CD4-positive, CD25-positive, alpha-beta regulatory T cell (primary cell): Measurements from ENCODE around the gene ASGR2. TPM values are rescaled to one million over a fixed set of nuclear protein-coding genes. Genes with fewer than 3 reads are reported as not detected.
A peak's percentile ranks its signal among the peaks of the same experiment; 100 is the strongest.

Experiments
- ATAC-seq, 2 donors: fragments of 150-1000 bp; cut with Tn5 transposase; one replicate each; pipeline ENCODE4 v1.10.0; 2021; ENCODE audit warnings: low read depth in 2 of 2, moderate number of reproducible peaks in 2 of 2, moderate library complexity in 1 of 2
- DNase-seq, 3 donors: peaks; one replicate each; pipeline versions ENCODE4 v3.0.0 to v3.0.0-alpha.2; 2012 to 2022; ENCODE audit warnings: mixed read lengths in 1 of 3
- H3K27ac ChIP-seq: one replicate; pipeline ENCODE4 v1.7.0; 2013; ENCODE audit warnings: mild to moderate bottlenecking, low read length; ENCODE audit not compliant: insufficient read depth, poor library complexity, severe bottlenecking
- H3K27me3 ChIP-seq: one replicate; pipeline ENCODE4 v1.7.0; 2013; ENCODE audit warnings: low read length; ENCODE audit not compliant: control insufficient read depth, insufficient read depth
- H3K36me3 ChIP-seq: one replicate; pipeline ENCODE4 v1.7.0; 2013; ENCODE audit warnings: mild to moderate bottlenecking, low read length, moderate library complexity; ENCODE audit not compliant: control insufficient read depth, insufficient read depth
- H3K4me1 ChIP-seq: 2 replicates; pipeline ENCODE4 v1.7.0; 2013; ENCODE audit warnings: mild to moderate bottlenecking, low read length; ENCODE audit not compliant: insufficient read depth, control insufficient read depth, poor library complexity, severe bottlenecking
- H3K4me3 ChIP-seq: one replicate; pipeline ENCODE4 v1.7.0; 2013; ENCODE audit warnings: low read depth, mild to moderate bottlenecking, low read length, moderate library complexity
- H3K9me3 ChIP-seq, 2 experiments: 1 replicate in 1 of 2; 2 replicates in 1 of 2; pipeline ENCODE4 v1.7.0; 2013; ENCODE audit warnings: low read length in 2 of 2, mild to moderate bottlenecking in 1 of 2, moderate library complexity in 1 of 2; ENCODE audit not compliant: control insufficient read depth in 2 of 2
- H3K27ac Mint-ChIP-seq, 3 donors: one replicate each; pipeline ENCODE4 v1.8.0; 2020 to 2022; ENCODE audit warnings: mild to moderate bottlenecking in 3 of 3, mixed read lengths in 3 of 3, moderate library complexity in 2 of 3
- H3K27me3 Mint-ChIP-seq: one replicate; pipeline ENCODE4 v1.8.0; 2022; ENCODE audit warnings: mild to moderate bottlenecking, mixed read lengths
- H3K36me3 Mint-ChIP-seq: one replicate; pipeline ENCODE4 v1.8.0; 2020; ENCODE audit warnings: mixed read lengths
- H3K4me1 Mint-ChIP-seq, 4 donors: one replicate each; pipeline ENCODE4 v1.8.0; 2020 to 2022; ENCODE audit warnings: mixed read lengths in 4 of 4, mild to moderate bottlenecking in 1 of 4
- H3K4me3 Mint-ChIP-seq, 4 donors: one replicate each; pipeline ENCODE4 v1.8.0; 2020 to 2022; ENCODE audit warnings: mild to moderate bottlenecking in 4 of 4, mixed read lengths in 4 of 4, moderate library complexity in 3 of 4
- H3K9me3 Mint-ChIP-seq, 7 donors: one replicate each; pipeline ENCODE4 v1.8.0; 2020 to 2022; ENCODE audit warnings: mixed read lengths in 7 of 7, mild to moderate bottlenecking in 3 of 7, moderate library complexity in 2 of 7
- polyA plus RNA-seq, 4 donors: library from polyadenylated mRNA; unstranded; fragments of 300-500 nt; fragmentation: Illumina TruSeq; gene quantifications; one replicate each; pipeline ENCODE4 v1.2.3, GENCODE V29; 2021
- total RNA-seq: library from RNA; stranded (reverse); gene quantifications from one replicate; pipeline ENCODE4 v1.2.3, GENCODE V29; 2022

ASGR2 gene
- total and polyA plus RNA-seq, 5 donors from 2014 or later = not detected

DNA sequence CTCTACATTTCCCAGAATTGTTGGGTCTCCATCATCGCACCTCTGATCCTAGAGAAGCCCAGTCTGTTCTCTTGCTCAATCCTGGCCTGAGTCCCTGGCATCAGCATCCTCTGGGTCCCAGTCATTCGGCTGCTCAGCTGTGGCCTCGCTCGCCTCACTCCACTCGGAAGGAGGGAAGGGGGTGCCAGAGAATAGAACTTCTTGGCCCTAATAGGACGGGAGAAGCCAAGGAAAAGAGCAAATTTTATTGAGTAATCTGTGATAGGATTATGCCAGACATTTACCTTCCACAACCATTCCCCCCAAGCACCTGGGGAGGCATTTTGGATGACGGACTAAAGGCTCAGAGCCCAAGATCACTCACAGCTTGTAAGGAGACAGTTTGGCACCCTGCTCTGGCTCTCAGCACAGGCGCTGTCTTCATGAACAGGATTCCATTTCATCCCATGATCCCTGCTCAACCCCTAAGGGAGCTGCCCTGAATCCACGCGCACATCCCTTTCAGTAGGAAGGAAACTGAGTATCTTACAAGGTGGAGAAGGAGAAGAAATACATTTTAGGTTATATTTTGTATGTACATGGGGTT, 34.1 kb downstream of the ASGR2 start:
- Mint-ChIP-seq H3K27me3 (peaks cover 27% of the 10 kb centered on the region), H3K27ac (no peak overlapping the region)
- ATAC-seq = no peak

DNA sequence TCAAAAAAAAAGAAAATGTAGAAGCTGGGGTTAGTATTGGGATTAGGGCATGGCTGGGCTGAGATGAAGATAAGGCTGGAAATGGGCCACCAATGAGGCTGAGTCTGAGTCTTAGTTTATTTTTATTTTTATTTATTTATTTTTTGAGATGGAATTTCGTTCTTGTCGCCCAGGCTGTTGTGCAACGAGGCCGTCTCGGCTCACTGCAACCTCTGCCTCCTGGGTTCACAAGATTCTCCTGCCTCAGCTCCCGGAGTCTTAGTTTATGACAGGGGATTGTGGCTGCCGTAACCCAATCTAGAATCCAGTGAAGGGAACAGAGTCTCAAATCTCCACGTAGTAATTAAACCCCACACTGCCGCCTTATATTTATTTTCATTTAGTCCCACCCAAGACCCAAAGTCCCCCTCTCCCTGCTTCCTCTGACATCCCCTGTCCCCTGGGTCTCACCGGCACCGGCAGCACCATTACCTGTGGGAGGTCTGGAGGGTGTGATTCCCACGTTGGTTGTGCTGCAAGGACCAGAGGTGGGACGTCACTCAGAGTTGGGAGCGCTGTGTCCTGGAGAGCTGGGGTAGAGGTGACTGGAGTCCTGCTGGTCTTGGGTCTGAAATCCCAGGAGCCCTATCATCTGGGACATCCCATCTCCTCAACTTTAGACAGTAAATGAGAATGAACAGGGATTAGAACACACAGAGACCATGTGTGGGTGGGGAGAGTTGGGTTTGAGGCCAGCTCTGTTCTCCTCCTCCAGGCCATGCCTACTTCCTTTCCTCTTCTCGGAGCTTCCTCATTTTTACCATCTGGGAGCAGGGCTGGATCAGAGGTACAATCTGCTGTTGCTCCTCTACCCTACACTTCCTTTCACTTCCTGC, 34.8 kb downstream of the ASGR2 start, which contains the start of gene CLEC10A:
CLEC10A (minus strand) TSS at position 671 of the 875 bp plus-strand sequence. CDS start 1,439 bp downstream, outside the sequence.
- Mint-ChIP-seq H3K4me3 (no peak within 1 kb of the TSS), H3K27me3 (peaks cover 24% of the 10 kb centered on the region), H3K36me3 (no peaks in the 10 kb centered on the region), H3K27ac (no peak within 1 kb of the TSS), H3K4me1 (peaks cover 0 to 24% (median 12%) of the 10 kb centered on the region in 4 donors), H3K9me3 (no peaks in the 10 kb centered on the region)
- no peak for ATAC-seq
- Histone ChIP-seq H3K27me3 (peaks cover 4% of the 10 kb centered on the region), H3K27ac (no peak within 1 kb of the TSS), H3K36me3 (no peaks in the 10 kb centered on the region), H3K4me1 (peaks cover 12% of the 10 kb centered on the region), H3K4me3 (no peak within 1 kb of the TSS), H3K9me3 (no peaks in the 10 kb centered on the region)
- no peak for DNase-seq

More for the DNA sequence above, 34.1 kb downstream of the ASGR2 start:
- no peaks in the 10 kb centered on the region for H3K9me3 Mint-ChIP-seq
- Histone ChIP-seq H3K27ac (no peak overlapping the region), H3K9me3 (no peaks in the 10 kb centered on the region), H3K4me3 (no peak overlapping the region), H3K4me1 (peaks cover 12% of the 10 kb centered on the region), H3K27me3 (peaks cover 4% of the 10 kb centered on the region), H3K36me3 (no peaks in the 10 kb centered on the region)
- H3K4me3 Mint-ChIP-seq = no peak overlapping the region
- DNase-seq = no peak
- H3K36me3 Mint-ChIP-seq = no peaks in the 10 kb centered on the region
- peaks cover 0 to 24% (median 12%) of the 10 kb centered on the region in 4 donors for H3K4me1 Mint-ChIP-seq

DNA sequence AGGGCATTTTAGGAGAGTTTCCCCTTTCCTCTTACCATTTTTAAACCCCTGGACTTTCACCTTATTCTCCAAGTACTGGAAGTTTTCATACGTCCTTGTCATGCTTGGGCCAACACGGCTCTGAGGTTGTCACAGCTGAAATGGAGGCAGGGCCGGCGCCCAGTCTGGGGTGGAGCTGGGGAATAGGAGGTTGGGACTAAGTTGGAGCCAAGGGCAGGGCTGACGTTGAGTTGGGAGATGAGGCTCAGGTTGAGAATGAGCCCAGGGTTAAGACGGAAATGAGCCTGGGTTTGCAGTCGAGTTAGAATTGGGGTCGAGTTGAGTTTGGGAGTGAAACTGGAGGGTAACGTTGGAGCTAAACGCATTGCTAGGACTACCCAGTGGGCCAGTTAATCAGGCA, 35.9 kb downstream of the ASGR2 start:
- H3K27me3 ChIP-seq = no peaks in the 10 kb centered on the region
- no peaks in the 10 kb centered on the region for H3K36me3 ChIP-seq
- H3K9me3 Mint-ChIP-seq = no peaks in the 10 kb centered on the region
- peaks cover 0 to 15% (median 9%) of the 10 kb centered on the region in 4 donors for H3K4me1 Mint-ChIP-seq
- ATAC-seq (no peak), DNase-seq (no peak)
- H3K36me3 Mint-ChIP-seq = no peaks in the 10 kb centered on the region
- no peaks in the 10 kb centered on the region for H3K9me3 ChIP-seq
- peak overlapping the region in 1 of 4 donors; percentile 49 for H3K4me3 Mint-ChIP-seq
- H3K4me1 ChIP-seq = peaks cover 12% of the 10 kb centered on the region
- H3K27me3 Mint-ChIP-seq = peaks cover 13% of the 10 kb centered on the region
- no peak overlapping the region for H3K27ac ChIP-seq
- H3K27ac Mint-ChIP-seq = no peak overlapping the region
- H3K4me3 ChIP-seq = no peak overlapping the region

- Mint-ChIP-seq H3K9me3 (no peaks in the 10 kb centered on the region), H3K4me1 (peaks cover 0 to 11% (median 6%) of the 10 kb centered on the region in 4 donors), H3K36me3 (no peaks in the 10 kb centered on the region), H3K4me3 (no peak overlapping the region), H3K27ac (no peak overlapping the region), H3K27me3 (peaks cover 8% of the 10 kb centered on the region)
- no peaks in the 10 kb centered on the region for H3K27me3 ChIP-seq
- H3K4me1 ChIP-seq = peaks cover 12% of the 10 kb centered on the region
- H3K4me3 ChIP-seq = no peak overlapping the region
- no peaks in the 10 kb centered on the region for H3K36me3 ChIP-seq
- DNase-seq (no peak), ATAC-seq (no peak)
- H3K9me3 ChIP-seq = no peaks in the 10 kb centered on the region
- no peak overlapping the region for H3K27ac ChIP-seq
These were observed 36.6 kb downstream of the ASGR2 start for GRCh38 chr17:7077911-7078546.

DNA sequence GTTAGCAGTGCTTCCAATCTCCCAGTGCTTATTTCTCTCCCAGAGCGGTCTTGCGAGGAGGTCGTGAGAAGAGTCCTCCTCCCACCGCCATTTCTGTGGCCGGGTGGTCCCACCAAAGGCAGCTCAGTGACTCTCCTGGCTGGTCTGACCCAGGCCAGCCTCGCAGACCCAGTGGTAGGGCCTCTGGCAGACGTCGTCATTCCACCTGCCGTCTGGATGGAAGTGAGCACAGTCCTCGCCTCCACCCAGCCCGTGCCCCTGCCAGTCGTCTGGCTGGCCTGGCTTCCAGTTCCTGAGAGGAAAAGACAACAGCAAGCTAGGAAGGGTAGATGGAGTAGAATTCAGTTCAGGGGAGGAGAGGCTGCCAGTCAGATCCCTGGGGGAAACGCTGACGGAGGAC, 39.7 kb downstream of the ASGR2 start:
- Mint-ChIP-seq H3K27me3 (no peaks in the 10 kb centered on the region), H3K9me3 (peaks cover 0 to 4% (median 0%) of the 10 kb centered on the region in 7 donors), H3K36me3 (no peaks in the 10 kb centered on the region), H3K4me3 (no peak overlapping the region), H3K27ac (no peak overlapping the region), H3K4me1 (no peaks in the 10 kb centered on the region)
- H3K27ac ChIP-seq = no peak overlapping the region
- ATAC-seq (no peak), DNase-seq (no peak)
- no peak overlapping the region for H3K4me3 ChIP-seq
- H3K9me3 ChIP-seq = no peaks in the 10 kb centered on the region
- H3K36me3 ChIP-seq = no peaks in the 10 kb centered on the region
- no peaks in the 10 kb centered on the region for H3K27me3 ChIP-seq
- H3K4me1 ChIP-seq = no peaks in the 10 kb centered on the region

DNA sequence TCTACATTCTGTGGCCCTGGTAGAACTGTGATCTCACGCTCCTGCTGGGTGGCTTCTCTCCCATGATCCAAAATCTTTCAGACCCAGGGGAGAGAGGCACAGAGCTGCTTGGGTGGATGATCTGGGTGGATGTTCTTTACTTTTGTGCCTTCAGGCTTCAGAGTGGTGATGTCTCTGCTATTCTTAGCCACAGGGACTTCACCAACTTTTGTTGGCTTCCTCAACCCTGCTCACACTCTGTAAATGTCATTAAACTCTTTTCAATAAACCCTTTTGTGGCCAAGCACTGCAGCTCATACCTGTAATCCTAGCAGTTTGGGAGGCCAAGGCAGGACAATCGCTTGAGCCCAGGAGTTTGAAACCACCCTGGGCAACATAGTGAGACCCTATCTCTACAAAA, 42.2 kb downstream of the ASGR2 start:
- ATAC-seq = no peak

GRCh38 chr17:7070712-7071111, 43.9 kb downstream of the ASGR2 start:
- no peaks in the 10 kb centered on the region for H3K4me1 Mint-ChIP-seq
- Histone ChIP-seq H3K4me1 (no peaks in the 10 kb centered on the region), H3K36me3 (no peaks in the 10 kb centered on the region), H3K27ac (no peak overlapping the region), H3K27me3 (no peaks in the 10 kb centered on the region), H3K9me3 (peaks cover 7 to 13% of the 10 kb centered on the region in 2 experiments), H3K4me3 (no peak overlapping the region)
- H3K4me3 Mint-ChIP-seq = no peak overlapping the region
- H3K36me3 Mint-ChIP-seq = no peaks in the 10 kb centered on the region
- H3K27me3 Mint-ChIP-seq = peaks cover 16% of the 10 kb centered on the region
- peaks cover 0 to 22% (median 10%) of the 10 kb centered on the region in 7 donors for H3K9me3 Mint-ChIP-seq
- no peak for DNase-seq
- no peak overlapping the region for H3K27ac Mint-ChIP-seq
- no peak for ATAC-seq

More for the DNA sequence above, 42.2 kb downstream of the ASGR2 start:
- Histone ChIP-seq H3K4me1 (no peaks in the 10 kb centered on the region), H3K27ac (no peak overlapping the region), H3K9me3 (peaks cover 7 to 13% of the 10 kb centered on the region in 2 experiments), H3K36me3 (no peaks in the 10 kb centered on the region), H3K4me3 (no peak overlapping the region), H3K27me3 (no peaks in the 10 kb centered on the region)
- Mint-ChIP-seq H3K36me3 (no peaks in the 10 kb centered on the region), H3K4me1 (no peaks in the 10 kb centered on the region), H3K27me3 (peaks cover 12% of the 10 kb centered on the region), H3K9me3 (peaks cover 0 to 17% (median 10%) of the 10 kb centered on the region in 7 donors), H3K4me3 (no peak overlapping the region), H3K27ac (no peak overlapping the region)
- DNase-seq = no peak
